Gastrocnemius medialis (tissue), 4 donors: ENCODE data around the gene PTPRN2.

Experiments used
- CTCF ChIP-seq, 5 experiments: fragments of 450-650 bp in 3 of 5; fragments of 200-600 bp in 2 of 5; sonication (generic) in 2 of 5; IDR thresholded peaks in 4 of 5; conservative IDR thresholded peaks in 1 of 5; 1 replicate in 4 of 5; 2 replicates in 1 of 5; pipeline ENCODE4 v1.5.1; 2016 to 2019; ENCODE audit warnings: antibody characterized with exemption in 5 of 5, mild to moderate bottlenecking in 3 of 5, moderate library complexity in 3 of 5
- POLR2A ChIP-seq, 2 donors: fragments of 450-650 bp; IDR thresholded peaks; one replicate each; pipeline ENCODE4 v1.6.1; 2017; ENCODE audit warnings: antibody characterized with exemption in 2 of 2, mild to moderate bottlenecking in 2 of 2, moderate library complexity in 2 of 2

DNA sequence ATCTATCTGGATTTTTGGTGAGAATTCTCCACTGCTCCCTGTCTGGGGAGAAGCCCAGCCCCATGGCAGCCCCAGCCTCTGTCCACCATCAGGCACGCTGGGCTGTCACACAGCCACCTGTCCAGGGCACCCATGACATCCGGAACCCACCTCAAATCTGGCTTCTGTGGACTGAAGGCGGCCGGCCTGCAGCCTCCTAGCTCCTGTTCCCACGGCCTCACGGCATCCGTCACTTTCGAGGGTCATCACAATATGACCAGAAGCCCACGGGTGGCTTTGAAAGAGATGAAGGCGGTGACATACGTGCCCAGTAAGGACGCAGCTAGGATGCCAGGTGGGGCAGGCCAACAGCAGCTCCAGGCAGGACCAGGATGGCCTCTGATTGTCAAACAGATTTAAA is 140.9 kb downstream of the PTPRN2 start:
- TF ChIP-seq CTCF (IDR thresholded peaks at IDR 0.05 in 4 of 5, conservative IDR thresholded peaks at IDR 0.05 in 1 of 5) (no peak), POLR2A (IDR thresholded peaks at IDR 0.05) (no peak)
